GM23338 (cell line): ENCODE results near the gene VOPP1. TPM values are rescaled to one million over a fixed set of nuclear protein-coding genes. Genes with fewer than 3 reads are reported as not detected.

ENCODE experiments used
- ATAC-seq: fragments of 200-7000 bp; cut with Tn5 transposase; 3 replicates; pipeline ENCODE4 v1.9.1; 2020
- DNase-seq: peaks from one replicate; pipeline ENCODE4 v3.0.0-alpha.2; 2015; ENCODE audit warnings: low spot score
- H2AFZ ChIP-seq: fragments of 200-600 bp; sonication (generic); 2 replicates; pipeline ENCODE4 v1.8.0; 2016; ENCODE audit warnings: antibody characterized with exemption, mild to moderate bottlenecking, moderate library complexity
- H3F3A ChIP-seq: fragments of 200-600 bp; sonication (generic); replicated peaks from 2 replicates; pipeline ENCODE4 v1.8.0; 2017; ENCODE audit warnings: antibody characterized with exemption, mixed run types, low read depth
- H3K27ac ChIP-seq: fragments of 200-600 bp; sonication (generic); 2 replicates; pipeline ENCODE4 v1.6.1; 2016; ENCODE audit warnings: low read depth
- H3K27me3 ChIP-seq: fragments of 200-600 bp; sonication (generic); 2 replicates; pipeline ENCODE4 v1.8.0; 2016; ENCODE audit warnings: mild to moderate bottlenecking, mixed run types, moderate library complexity; ENCODE audit not compliant: insufficient read depth
- H3K36me3 ChIP-seq: fragments of 200-600 bp; sonication (generic); 2 replicates; pipeline ENCODE4 v1.8.0; 2016; ENCODE audit warnings: mild to moderate bottlenecking; ENCODE audit not compliant: insufficient read depth
- H3K4me1 ChIP-seq: fragments of 200-600 bp; sonication (generic); 2 replicates; pipeline ENCODE4 v1.8.0; 2016; ENCODE audit warnings: mild to moderate bottlenecking, moderate library complexity; ENCODE audit not compliant: insufficient read depth
- H3K4me2 ChIP-seq: fragments of 200-600 bp; sonication (generic); 2 replicates; pipeline ENCODE4 v1.7.1; 2017; ENCODE audit warnings: mixed run types
- H3K4me3 ChIP-seq: fragments of 200-600 bp; sonication (generic); 2 replicates; pipeline ENCODE4 v1.6.1; 2016; ENCODE audit warnings: mixed run types
- H3K79me2 ChIP-seq: fragments of 200-600 bp; sonication (generic); replicated peaks from 2 replicates; pipeline ENCODE4 v1.8.0; 2017; ENCODE audit warnings: mild to moderate bottlenecking; ENCODE audit not compliant: insufficient read depth
- H3K9me2 ChIP-seq: fragments of 200-600 bp; sonication (generic); 2 replicates; pipeline ENCODE4 v1.8.0; 2017; ENCODE audit not compliant: insufficient read depth
- H4K20me1 ChIP-seq: fragments of 200-600 bp; sonication (generic); replicated peaks from 2 replicates; pipeline ENCODE4 v1.8.0; 2017; ENCODE audit warnings: mild to moderate bottlenecking; ENCODE audit not compliant: insufficient read depth
- H3K27ac Mint-ChIP-seq: 2 replicates; pipeline ENCODE4 v1.8.0; 2020; ENCODE audit warnings: inconsistent platforms, mild to moderate bottlenecking, moderate library complexity, mixed read lengths
- H3K27me3 Mint-ChIP-seq: 3 replicates; pipeline ENCODE4 v1.8.0; 2022; ENCODE audit warnings: low read depth, mild to moderate bottlenecking, moderate library complexity, mixed read lengths, inconsistent platforms; ENCODE audit not compliant: insufficient read depth, poor library complexity
- H3K36me3 Mint-ChIP-seq: 3 replicates; pipeline ENCODE4 v1.8.0; 2021; ENCODE audit warnings: low read depth, mild to moderate bottlenecking, inconsistent platforms, moderate library complexity, mixed read lengths
- H3K4me1 Mint-ChIP-seq: 3 replicates; pipeline ENCODE4 v1.8.0; 2020; ENCODE audit warnings: mild to moderate bottlenecking, inconsistent platforms, mixed read lengths
- H3K4me3 Mint-ChIP-seq: 3 replicates; pipeline ENCODE4 v1.8.0; 2021; ENCODE audit warnings: moderate library complexity, mild to moderate bottlenecking, inconsistent platforms, mixed read lengths
- H3K9me3 Mint-ChIP-seq: 3 replicates; pipeline ENCODE4 v1.8.0; 2020; ENCODE audit warnings: moderate library complexity, mild to moderate bottlenecking, inconsistent platforms, mixed read lengths
- CREB1 ChIP-seq: fragments of 250-450 bp; sonication (Bioruptor Pico); IDR thresholded peaks from 2 replicates; pipeline ENCODE4 v1.5.0; 2020; ENCODE audit warnings: low read depth, mild to moderate bottlenecking, moderate library complexity
- EZH2 ChIP-seq: fragments of 200-600 bp; sonication (generic); IDR thresholded peaks from one replicate; pipeline ENCODE4 v1.8.0; 2017; ENCODE audit warnings: antibody characterized with exemption, mild to moderate bottlenecking, low read depth; ENCODE audit not compliant: unreplicated experiment
- EZH2phosphoT487 ChIP-seq: fragments of 200-600 bp; sonication (generic); IDR thresholded peaks from one replicate; pipeline ENCODE4 v1.8.1; 2018; ENCODE audit warnings: antibody characterized with exemption; ENCODE audit not compliant: unreplicated experiment
- JUNB ChIP-seq: IDR thresholded peaks from one replicate; pipeline ENCODE4 v1.6.1; 2016; ENCODE audit warnings: antibody characterized with exemption; ENCODE audit not compliant: unreplicated experiment
- NANOG ChIP-seq: IDR thresholded peaks from 2 replicates; pipeline ENCODE4 v1.6.1; 2016; ENCODE audit warnings: antibody characterized with exemption, borderline replicate concordance
- POLR2AphosphoS5 ChIP-seq: IDR thresholded peaks from 2 replicates; pipeline ENCODE4 v1.6.1; 2016; ENCODE audit warnings: antibody characterized with exemption, low read depth
- STAT1 ChIP-seq: IDR thresholded peaks from one replicate; pipeline ENCODE4 v1.6.1; 2016; ENCODE audit warnings: antibody characterized with exemption; ENCODE audit not compliant: unreplicated experiment
- ZNF114 ChIP-seq: fragments of 250-450 bp; sonication (Bioruptor Pico); IDR thresholded peaks from 2 replicates; pipeline ENCODE4 v1.5.0; 2020; ENCODE audit warnings: mild to moderate bottlenecking, moderate library complexity
- ZNF331 ChIP-seq: fragments of 250-450 bp; sonication (Bioruptor Pico); IDR thresholded peaks from 2 replicates; pipeline ENCODE4 v1.5.0; 2020; ENCODE audit warnings: low read depth, mild to moderate bottlenecking, moderate library complexity
- polyA plus RNA-seq: library from polyadenylated mRNA; unstranded; fragments of >200 nt; fragmentation: Nextera tagmentation; extraction: Ambion mirVana; gene quantifications from 2 replicates; pipeline ENCODE4 v1.2.1, GENCODE V29; 2016
- total RNA-seq: library from RNA; depleted of rRNA; stranded (reverse); fragments of >200 nt; shearing (Covaris generic); gene quantifications from 2 replicates; pipeline ENCODE4 v1.2.3, GENCODE V29; 2014
- TF ChIP-seq, protein P1 (sequence below): fragments of 250-450 bp; sonication (Bioruptor Pico); IDR thresholded peaks from 2 replicates; pipeline ENCODE4 v1.5.0; 2020; ENCODE audit warnings: mild to moderate bottlenecking, moderate library complexity
- TF ChIP-seq, protein P2 (sequence below), 2 experiments: fragments of 200-600 bp in 1 of 2; sonication (generic) in 1 of 2; conservative IDR thresholded peaks; 2 replicates each; pipeline versions ENCODE4 v1.5.1 to v1.6.1; 2016 to 2017; ENCODE audit warnings: antibody characterized with exemption in 2 of 2, low read depth in 2 of 2, mild to moderate bottlenecking in 2 of 2, moderate library complexity in 1 of 2
- TF ChIP-seq, protein P3 (sequence below): IDR thresholded peaks from one replicate; pipeline ENCODE4 v1.6.1; 2018; ENCODE audit warnings: antibody characterized with exemption; ENCODE audit not compliant: unreplicated experiment
- TF ChIP-seq, protein P4 (sequence below): IDR thresholded peaks from 2 replicates; pipeline ENCODE4 v1.6.1; 2016; ENCODE audit warnings: antibody characterized with exemption

The VOPP1 gene
- total and polyA plus RNA-seq, 2 experiments from 2014 or later = 28.2 to 73.7 TPM

DNA sequence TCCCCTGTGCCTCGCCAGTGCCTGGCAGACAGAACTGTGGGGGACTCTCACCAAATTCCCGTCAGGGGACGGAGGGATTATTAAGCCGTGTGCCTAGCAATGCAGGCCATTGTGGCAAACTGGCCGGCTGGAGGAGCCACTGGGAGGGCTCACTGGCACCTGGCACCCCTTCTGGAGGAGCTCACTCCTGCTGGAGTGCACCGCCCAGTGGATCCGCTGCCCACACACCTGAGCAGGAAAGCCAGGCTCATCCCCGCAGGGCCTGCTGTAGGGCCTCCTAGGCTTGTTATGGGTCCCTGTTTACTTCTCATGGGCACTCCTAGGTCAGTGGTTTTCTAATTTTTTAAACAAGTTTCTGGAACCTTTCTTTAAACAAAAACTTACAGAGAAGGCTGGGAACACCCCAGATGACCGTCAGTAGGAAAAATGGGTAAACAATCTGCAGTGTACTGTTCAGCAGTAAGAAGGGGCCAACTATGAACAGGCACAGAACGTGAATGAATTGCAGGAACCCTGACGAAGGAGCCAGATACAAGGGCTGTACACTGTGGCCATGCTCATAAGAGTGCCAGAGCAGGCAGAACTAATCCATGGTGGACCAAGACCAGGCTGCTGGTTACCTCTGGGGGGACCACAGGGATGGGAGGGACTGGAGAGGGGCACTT, 142.3 kb downstream of the VOPP1 start:
- ATAC-seq (no peak), DNase-seq (peak; percentile 24)
- Histone ChIP-seq H3K4me3 (no peak overlapping the region), H3K27me3 (no peaks in the 10 kb centered on the region), H3K79me2 (no peaks in the 10 kb centered on the region), H3K9me2 (no peaks in the 10 kb centered on the region), H3K36me3 (no peaks in the 10 kb centered on the region), H3K27ac (no peak overlapping the region), H3K4me2 (no peak overlapping the region), H4K20me1 (no peaks in the 10 kb centered on the region; the same call in 1 of the 2 replicates), H2AFZ (no peak overlapping the region), H3K4me1 (peaks cover 14% of the 10 kb centered on the region), H3F3A (no peaks in the 10 kb centered on the region)
- Mint-ChIP-seq H3K4me3 (no peak overlapping the region), H3K27me3 (peaks cover 3% of the 10 kb centered on the region), H3K36me3 (peaks cover 12% of the 10 kb centered on the region), H3K27ac (no peak overlapping the region), H3K9me3 (no peaks in the 10 kb centered on the region), H3K4me1 (peaks cover 28% of the 10 kb centered on the region)
- TF ChIP-seq ZNF114 (CRISPR knock-in tag) (no peak), ZNF331 (CRISPR knock-in tag) (no peak), CREB1 (no peak), NANOG (no peak), JUNB (no peak), EZH2phosphoT487 (no peak), EZH2 (no peak), STAT1 (no peak), POLR2AphosphoS5 (no peak)
- TF ChIP-seq, protein P1, sequence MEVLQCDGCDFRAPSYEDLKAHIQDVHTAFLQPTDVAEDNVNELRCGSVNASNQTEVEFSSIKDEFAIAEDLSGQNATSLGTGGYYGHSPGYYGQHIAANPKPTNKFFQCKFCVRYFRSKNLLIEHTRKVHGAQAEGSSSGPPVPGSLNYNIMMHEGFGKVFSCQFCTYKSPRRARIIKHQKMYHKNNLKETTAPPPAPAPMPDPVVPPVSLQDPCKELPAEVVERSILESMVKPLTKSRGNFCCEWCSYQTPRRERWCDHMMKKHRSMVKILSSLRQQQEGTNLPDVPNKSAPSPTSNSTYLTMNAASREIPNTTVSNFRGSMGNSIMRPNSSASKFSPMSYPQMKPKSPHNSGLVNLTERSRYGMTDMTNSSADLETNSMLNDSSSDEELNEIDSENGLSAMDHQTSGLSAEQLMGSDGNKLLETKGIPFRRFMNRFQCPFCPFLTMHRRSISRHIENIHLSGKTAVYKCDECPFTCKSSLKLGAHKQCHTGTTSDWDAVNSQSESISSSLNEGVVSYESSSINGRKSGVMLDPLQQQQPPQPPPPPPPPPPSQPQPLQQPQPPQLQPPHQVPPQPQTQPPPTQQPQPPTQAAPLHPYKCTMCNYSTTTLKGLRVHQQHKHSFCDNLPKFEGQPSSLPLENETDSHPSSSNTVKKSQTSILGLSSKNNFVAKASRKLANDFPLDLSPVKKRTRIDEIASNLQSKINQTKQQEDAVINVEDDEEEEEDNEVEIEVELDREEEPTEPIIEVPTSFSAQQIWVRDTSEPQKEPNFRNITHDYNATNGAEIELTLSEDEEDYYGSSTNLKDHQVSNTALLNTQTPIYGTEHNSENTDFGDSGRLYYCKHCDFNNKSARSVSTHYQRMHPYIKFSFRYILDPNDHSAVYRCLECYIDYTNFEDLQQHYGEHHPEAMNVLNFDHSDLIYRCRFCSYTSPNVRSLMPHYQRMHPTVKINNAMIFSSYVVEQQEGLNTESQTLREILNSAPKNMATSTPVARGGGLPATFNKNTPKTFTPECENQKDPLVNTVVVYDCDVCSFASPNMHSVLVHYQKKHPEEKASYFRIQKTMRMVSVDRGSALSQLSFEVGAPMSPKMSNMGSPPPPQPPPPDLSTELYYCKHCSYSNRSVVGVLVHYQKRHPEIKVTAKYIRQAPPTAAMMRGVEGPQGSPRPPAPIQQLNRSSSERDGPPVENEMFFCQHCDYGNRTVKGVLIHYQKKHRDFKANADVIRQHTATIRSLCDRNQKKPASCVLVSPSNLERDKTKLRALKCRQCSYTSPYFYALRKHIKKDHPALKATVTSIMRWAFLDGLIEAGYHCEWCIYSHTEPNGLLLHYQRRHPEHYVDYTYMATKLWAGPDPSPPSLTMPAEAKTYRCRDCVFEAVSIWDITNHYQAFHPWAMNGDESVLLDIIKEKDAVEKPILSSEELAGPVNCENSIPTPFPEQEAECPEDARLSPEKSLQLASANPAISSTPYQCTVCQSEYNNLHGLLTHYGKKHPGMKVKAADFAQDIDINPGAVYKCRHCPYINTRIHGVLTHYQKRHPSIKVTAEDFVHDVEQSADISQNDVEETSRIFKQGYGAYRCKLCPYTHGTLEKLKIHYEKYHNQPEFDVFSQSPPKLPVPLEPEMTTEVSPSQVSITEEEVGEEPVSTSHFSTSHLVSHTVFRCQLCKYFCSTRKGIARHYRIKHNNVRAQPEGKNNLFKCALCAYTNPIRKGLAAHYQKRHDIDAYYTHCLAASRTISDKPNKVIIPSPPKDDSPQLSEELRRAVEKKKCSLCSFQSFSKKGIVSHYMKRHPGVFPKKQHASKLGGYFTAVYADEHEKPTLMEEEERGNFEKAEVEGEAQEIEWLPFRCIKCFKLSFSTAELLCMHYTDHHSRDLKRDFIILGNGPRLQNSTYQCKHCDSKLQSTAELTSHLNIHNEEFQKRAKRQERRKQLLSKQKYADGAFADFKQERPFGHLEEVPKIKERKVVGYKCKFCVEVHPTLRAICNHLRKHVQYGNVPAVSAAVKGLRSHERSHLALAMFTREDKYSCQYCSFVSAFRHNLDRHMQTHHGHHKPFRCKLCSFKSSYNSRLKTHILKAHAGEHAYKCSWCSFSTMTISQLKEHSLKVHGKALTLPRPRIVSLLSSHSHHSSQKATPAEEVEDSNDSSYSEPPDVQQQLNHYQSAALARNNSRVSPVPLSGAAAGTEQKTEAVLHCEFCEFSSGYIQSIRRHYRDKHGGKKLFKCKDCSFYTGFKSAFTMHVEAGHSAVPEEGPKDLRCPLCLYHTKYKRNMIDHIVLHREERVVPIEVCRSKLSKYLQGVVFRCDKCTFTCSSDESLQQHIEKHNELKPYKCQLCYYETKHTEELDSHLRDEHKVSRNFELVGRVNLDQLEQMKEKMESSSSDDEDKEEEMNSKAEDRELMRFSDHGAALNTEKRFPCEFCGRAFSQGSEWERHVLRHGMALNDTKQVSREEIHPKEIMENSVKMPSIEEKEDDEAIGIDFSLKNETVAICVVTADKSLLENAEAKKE (CRISPR knock-in tag) = no peak
- TF ChIP-seq, protein P2, sequence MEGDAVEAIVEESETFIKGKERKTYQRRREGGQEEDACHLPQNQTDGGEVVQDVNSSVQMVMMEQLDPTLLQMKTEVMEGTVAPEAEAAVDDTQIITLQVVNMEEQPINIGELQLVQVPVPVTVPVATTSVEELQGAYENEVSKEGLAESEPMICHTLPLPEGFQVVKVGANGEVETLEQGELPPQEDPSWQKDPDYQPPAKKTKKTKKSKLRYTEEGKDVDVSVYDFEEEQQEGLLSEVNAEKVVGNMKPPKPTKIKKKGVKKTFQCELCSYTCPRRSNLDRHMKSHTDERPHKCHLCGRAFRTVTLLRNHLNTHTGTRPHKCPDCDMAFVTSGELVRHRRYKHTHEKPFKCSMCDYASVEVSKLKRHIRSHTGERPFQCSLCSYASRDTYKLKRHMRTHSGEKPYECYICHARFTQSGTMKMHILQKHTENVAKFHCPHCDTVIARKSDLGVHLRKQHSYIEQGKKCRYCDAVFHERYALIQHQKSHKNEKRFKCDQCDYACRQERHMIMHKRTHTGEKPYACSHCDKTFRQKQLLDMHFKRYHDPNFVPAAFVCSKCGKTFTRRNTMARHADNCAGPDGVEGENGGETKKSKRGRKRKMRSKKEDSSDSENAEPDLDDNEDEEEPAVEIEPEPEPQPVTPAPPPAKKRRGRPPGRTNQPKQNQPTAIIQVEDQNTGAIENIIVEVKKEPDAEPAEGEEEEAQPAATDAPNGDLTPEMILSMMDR (conservative IDR thresholded peaks at IDR 0.05; ENCODE audit: low read depth in 2 of 2) = no peak
- TF ChIP-seq, protein P3, sequence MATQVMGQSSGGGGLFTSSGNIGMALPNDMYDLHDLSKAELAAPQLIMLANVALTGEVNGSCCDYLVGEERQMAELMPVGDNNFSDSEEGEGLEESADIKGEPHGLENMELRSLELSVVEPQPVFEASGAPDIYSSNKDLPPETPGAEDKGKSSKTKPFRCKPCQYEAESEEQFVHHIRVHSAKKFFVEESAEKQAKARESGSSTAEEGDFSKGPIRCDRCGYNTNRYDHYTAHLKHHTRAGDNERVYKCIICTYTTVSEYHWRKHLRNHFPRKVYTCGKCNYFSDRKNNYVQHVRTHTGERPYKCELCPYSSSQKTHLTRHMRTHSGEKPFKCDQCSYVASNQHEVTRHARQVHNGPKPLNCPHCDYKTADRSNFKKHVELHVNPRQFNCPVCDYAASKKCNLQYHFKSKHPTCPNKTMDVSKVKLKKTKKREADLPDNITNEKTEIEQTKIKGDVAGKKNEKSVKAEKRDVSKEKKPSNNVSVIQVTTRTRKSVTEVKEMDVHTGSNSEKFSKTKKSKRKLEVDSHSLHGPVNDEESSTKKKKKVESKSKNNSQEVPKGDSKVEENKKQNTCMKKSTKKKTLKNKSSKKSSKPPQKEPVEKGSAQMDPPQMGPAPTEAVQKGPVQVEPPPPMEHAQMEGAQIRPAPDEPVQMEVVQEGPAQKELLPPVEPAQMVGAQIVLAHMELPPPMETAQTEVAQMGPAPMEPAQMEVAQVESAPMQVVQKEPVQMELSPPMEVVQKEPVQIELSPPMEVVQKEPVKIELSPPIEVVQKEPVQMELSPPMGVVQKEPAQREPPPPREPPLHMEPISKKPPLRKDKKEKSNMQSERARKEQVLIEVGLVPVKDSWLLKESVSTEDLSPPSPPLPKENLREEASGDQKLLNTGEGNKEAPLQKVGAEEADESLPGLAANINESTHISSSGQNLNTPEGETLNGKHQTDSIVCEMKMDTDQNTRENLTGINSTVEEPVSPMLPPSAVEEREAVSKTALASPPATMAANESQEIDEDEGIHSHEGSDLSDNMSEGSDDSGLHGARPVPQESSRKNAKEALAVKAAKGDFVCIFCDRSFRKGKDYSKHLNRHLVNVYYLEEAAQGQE = no peak
- TF ChIP-seq, protein P4, sequence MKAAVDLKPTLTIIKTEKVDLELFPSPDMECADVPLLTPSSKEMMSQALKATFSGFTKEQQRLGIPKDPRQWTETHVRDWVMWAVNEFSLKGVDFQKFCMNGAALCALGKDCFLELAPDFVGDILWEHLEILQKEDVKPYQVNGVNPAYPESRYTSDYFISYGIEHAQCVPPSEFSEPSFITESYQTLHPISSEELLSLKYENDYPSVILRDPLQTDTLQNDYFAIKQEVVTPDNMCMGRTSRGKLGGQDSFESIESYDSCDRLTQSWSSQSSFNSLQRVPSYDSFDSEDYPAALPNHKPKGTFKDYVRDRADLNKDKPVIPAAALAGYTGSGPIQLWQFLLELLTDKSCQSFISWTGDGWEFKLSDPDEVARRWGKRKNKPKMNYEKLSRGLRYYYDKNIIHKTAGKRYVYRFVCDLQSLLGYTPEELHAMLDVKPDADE = no peak
